Umbilical cord (tissue), 2 donors: ENCODE measurements around the gene SEPSECS. TPM values are rescaled to one million over a fixed set of nuclear protein-coding genes. Genes with fewer than 3 reads are reported as not detected.

Source experiments
- DNase-seq: peaks from one replicate; pipeline ENCODE4 v3.0.0-alpha.2; 2015; ENCODE audit warnings: low spot score
- total RNA-seq: library from RNA; depleted of rRNA; stranded (reverse); fragments of >200 nt; gene quantifications from one replicate; pipeline ENCODE4 v1.2.3, GENCODE V29; 2014; ENCODE audit warnings: low replicate concordance; ENCODE audit not compliant: insufficient read depth

Gene SEPSECS
- total RNA-seq, 1 donor from 2014 or later = 42.4 TPM

DNA sequence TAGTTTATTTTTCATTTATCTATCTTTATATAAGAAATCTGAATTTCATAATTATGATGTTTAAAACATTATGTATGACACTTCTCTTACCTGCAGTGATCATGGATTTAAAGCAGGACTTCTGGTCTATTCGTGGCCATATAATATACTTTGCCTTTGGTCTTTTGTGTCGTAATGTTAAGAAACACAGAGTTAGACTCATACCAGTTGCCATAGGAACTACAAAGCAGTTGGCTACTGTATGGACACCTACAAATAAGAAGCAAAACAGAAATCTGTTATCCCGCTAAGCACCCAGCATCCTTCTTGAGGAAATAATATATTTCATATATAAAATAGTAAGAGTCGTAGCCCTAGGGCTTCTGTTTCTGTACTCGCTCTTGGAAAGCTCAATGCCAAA lies 4.3 kb downstream of the SEPSECS start:
- DNase-seq = no peak

DNA sequence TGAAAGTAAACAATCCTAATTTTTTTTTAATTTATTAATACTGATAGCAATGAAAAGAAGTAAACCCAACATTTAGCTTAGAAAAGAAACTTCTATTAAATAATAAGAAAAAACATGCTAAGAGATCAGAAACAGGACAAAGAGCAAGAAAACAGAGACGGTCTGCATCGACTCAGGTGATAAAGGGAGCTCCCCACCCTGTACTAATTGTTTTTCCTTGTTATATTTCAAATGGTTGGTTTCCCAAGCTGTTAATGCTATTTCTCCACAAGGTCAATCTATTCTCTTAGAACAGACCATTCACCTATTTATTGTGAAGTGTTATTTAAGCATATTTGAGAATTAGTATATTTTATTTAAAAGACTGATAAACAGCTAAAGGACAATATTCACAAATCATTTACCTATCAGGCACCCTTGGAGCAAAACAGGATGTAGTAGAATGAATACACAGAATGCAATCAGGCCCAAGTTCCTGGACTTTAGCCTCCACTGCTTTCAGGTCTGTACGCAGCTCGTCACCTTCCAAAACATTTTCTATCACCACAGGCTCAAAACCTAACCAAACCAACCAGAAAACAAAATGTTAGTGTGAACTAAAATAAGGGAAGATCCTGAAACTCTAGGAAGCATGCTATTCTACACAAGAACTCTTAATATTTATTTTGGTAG lies 5.5 kb downstream of the SEPSECS start:
- DNase-seq = no peak

DNA sequence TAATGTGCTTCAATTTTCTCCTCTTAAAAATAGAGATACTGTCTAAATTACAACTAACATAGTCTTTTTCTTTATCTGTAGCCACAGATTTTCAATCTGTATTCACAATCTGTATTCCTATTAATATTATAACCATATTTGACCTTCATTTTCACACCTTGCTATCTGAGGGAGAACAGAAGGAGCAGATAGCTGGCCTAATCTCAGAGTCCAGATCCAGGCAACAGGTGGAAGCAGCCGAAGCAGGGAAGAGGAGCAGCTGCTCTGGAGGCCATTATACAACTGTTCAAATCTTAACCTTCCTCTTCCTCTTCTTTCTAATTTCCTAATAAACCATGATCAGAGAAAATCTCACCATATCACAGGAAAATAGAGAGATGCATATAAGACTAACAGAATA lies 14.2 kb downstream of the SEPSECS start:
- no peak for DNase-seq

DNA sequence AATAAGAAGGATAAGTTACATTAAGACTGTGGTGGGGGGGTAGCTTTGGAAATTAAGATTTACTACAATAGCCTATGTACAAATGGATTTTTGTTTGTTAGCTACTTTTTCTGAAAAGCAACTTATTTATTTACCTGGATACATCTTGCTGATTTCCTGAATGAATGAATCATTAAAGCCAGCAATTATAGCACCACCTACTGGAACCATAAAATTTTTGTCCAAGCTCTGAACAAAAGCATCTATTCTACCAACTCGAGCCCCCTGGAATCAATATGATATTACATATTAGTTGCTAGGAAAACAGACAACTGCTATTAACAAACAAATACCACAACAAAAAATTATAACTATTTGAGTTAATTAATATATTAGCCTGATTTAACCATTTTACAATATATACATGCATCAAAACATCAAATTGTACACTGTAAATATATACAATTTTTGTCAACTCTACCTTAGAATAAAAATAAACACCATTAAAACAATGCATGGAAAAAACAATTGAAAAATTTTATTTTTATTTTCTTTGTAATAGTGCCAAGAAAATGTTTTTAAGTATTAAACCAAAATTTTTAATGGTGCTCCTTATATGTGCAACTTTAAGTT lies 15.3 kb downstream of the SEPSECS start:
- DNase-seq = peak; percentile 56

DNA sequence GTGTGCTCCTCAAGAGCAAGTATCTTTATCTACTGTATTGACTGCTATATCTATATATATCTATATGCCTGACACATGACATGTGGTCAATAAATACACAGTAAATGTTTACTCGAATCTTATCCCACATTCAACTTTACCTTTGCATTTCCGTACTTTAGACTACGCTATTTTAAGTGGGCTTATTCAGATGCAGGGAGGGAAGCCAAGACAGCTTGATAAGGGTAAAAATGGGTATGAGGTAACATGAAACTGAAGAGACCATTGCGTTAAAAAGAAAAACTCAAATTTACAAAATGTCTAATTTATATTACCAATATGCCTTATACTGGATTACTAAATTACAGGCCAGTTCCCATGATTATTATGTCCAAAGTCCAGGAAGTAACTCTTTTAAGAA lies 17.8 kb downstream of the SEPSECS start:
- no peak for DNase-seq

DNA sequence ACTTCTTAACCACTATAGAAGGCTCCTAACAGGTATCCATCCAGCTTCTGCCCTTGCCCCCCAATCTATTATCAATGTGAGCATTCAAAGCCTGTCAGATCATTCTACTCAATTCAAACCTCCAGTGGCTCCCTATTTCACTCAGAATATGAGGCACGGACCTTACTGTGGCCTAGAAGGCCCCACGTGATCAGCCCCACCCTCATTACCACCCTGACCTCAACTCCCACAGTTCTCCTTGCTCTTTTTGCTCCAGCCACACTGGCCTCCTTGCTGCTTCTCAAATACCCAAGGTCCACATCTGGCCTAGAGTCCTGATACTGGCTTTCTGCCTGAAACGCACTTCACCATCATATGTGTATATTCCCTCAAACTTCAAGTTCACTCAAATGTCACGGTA lies 18.7 kb downstream of the SEPSECS start:
- no peak for DNase-seq

DNA sequence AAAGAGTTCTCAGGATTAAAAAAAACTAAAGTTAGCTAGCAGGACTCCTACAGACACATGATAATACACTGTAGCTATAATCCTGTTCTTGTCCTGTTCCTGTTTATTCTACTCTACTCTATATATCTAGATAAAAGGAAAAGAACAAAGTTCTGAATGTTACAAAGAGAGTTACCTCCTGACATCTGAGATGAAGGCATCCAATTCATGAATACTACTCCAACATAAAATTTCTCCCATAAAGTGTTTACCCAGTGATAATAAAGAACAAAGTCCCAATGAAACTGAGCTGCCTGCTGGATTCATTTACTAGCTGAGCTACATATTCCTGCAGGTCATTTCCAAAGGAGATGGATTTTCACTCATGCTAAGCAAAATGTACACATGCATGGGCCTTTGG lies 27.1 kb downstream of the SEPSECS start:
- no peak for DNase-seq

DNA sequence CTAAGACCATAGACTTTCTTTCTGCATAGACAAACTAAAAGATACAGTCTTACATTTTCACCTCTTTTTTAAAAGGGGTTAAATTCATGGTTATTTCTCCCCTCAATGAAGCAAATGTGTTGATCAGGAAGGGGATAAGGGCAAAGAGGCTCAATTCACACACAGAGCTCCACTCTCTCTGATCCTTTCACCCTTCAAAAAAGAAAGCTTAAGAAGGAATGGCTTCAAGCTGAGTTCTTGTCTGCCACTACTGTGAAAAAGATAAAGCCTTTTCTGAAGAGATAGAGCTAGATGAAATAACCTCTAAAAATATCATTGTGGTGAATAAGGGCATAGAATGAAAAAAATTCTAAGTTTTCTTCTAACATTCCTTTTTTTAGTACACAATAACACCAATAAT lies 28.3 kb downstream of the SEPSECS start:
- DNase-seq = peak; percentile 8

DNA sequence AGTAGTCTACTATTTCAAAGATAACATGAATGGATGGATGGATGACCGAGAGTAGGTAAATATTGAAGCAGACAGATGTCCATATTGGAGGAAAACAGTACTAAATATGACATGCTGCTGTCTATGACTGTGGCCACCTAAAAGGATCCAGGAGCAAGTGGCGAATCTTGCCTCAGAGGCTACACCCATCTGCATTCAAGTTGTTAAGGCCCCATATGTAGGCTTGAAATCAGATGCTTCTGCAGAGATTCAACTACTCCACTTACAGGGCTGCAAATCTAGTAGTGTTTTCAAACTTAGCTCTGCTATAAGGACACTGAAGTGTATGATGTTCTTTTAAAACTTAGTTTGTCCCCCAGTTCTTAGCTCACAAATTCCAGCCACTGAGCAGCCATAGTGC lies 28.9 kb downstream of the SEPSECS start:
- no peak for DNase-seq

DNA sequence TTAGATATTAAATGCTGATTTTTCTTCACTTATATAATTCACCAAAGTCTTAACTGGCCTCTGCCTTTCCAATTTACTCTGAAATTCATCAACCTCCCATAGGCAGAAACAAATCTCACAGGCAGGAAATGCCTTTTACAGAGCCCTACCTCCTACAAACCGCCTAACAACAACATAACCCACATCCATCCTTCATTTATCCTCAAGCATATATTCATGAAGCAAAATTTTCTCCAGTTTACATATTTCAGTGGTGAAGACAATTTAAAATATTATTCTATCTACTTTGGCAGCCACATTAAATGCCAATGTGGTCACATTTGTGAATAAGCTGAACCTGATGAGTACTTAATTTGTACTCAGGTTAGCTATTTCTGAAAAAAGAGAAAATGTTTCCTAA lies 30.3 kb downstream of the SEPSECS start:
- no peak for DNase-seq

DNA sequence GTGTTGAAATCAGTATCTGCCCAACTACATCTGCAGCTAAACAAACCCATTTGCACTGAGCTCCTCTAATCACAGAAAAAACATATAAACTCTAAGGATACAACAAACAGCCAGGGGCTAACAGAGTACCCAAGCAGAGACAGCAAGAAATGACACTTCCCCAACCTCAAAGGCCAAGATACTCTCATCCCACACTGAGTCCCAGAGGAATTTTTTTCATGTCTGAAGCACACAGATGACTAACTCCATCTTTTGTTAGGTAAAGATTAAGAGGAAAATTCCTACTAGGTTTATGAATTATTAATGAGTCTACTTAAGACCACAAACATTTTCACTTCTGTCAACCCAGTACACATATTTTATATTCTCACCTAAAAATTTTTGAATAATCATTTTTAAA lies 31.6 kb downstream of the SEPSECS start:
- no peak for DNase-seq

DNA sequence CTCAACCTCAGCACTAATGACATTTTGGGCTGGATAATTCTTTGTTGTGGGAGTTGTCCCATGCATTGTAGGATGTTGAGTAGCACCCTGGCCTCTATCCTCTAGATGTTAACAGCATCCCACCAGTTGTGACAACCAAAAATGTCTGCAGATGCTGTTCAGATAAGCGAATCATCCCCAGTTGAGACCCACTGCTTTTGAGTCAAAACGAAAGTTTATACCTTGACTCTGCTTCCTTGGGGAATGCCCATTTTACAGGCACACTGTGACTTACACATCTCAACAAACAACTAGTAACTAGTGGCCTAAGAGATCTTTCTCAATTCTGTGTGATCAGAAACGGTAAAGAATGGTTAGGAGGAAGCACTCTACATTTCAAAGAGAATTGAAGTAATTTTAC lies 37.0 kb downstream of the SEPSECS start:
- no peak for DNase-seq

DNA sequence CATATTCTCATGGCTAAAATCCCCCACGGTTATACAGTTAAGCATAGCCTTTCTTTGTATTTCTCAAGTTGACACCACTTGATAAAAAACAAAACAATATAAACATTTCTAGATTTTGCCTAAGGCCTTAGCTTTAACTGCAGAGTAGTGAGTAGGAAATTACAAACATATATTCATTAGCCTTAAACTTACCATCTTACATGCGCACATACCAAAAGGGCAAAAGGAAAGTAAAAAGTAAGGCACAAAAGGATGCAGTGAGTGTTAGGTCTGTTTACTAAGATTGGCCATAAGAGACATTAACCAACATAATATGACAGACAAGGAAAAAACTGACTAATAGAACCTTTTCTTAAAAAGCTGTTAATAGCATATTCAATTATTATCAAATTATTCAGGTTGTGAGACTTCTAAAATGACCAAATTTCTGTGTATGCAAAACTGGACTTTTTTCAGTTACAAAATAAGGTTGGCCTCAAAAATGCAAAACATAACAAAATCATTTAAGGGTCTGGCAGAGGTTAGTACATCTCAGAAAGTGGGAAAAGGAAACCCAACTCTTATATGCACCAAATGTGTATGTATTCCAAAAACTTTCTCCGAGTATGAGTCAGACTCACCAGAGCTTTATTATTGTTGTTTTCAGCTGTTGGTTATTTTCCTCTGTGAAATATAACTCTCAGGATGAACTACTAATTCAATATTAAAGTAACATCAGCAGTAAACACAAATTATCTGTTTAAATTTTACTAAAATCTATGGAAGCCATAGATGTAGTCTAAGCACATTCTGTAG lies 39.9 kb downstream of the SEPSECS start:
- no peak for DNase-seq

DNA sequence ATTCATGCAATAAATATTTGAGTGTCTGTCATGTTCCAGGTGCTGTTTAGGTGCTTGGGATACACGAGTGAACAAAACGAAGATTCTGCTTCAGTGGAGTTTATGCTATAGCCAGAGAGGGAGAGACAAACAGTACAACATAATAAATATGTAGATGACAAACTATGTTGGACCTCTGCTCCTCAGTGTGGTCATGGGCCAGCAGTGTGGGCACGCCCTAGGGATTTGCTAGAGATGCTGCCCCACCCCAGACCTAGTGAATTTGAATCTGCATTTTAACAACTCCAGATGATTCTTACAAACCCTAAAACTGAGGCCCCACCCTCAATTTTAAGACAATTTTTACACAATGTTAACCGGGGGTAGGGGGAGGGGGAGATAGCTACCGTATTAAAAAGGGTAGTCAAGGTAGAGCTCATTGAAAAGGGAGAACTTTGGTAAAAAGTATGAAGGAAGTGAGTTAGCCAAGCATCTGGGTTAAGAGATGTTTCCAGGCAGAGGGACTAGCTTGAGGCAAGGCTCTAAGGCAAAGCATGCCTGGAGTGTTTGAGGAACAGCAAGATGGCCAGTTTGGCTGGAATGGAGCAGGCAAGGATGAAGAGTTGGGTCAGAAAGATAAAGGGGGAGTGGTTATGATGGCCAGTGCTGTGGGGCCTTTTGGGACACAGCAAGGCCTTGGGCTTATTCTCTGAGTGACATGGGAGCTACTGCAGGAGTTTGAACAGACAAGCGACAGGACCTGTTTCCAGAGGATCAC lies 42.4 kb downstream of the SEPSECS start:
- no peak for DNase-seq

DNA sequence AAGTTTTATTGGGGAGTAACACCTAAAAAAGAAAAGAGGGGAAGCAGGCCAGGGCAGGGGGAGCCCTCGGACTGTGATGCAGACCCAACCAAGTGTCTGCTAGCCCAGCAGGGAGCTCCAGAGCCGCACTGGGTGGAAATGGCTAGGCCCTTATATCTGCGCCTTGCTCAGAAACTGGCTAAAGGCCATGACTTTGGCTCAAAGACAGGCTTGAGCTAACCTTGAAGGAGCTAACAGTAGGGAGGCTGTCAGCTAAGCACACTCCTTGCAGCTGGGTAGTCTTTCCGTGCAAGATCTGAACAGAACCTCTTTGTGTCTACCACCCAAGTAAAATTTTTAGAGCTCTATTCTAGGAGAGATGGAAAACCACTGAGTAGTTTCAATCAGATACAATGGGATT lies 43.0 kb downstream of the SEPSECS start:
- DNase-seq = no peak

DNA sequence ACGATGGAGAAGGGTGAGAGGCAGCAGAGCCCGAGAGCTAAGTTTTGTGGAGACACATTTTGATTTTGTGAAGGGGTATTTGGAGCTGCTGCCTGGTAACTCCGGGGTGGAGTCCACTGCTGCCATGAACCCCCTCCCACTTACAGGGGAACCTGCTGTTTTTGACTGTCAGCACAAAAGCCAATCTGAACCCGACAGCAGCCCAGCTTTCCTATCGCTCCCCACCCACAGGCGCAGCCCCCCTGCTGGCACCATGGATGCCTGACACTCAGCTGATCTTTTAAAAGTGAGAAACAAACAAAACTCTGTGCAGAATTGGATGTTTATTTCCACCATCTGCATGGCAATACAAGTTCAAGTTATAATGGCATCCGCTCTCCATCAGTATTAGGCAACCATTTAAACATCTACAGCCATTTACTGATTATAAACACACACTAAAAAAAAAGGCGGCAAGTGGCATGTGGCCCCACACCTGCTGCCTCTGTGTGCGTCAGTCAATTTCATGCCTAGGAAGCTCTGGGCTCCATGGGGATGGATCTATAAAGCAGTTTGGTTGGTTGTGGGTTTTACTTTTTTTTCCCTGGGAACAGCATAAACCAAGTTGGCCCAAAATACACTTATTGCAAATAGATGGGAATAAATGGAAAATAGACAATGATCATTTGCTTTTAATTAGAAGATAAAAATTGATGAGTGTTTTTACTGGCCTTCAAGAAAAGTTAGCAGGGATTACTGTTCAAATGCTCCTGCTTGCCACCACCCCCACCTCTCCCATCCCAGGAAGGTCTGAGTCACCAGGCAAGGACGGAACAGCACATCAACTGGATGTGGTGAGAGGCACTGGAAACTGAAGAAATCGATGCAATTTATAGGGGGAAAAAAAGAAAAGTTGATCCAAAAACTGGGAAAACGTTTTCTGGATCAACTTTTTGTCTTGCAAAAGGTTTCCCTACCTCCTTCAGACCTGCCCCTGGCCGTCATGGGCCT lies 46.0 kb downstream of the SEPSECS start:
- peak; percentile 41 for DNase-seq

DNA sequence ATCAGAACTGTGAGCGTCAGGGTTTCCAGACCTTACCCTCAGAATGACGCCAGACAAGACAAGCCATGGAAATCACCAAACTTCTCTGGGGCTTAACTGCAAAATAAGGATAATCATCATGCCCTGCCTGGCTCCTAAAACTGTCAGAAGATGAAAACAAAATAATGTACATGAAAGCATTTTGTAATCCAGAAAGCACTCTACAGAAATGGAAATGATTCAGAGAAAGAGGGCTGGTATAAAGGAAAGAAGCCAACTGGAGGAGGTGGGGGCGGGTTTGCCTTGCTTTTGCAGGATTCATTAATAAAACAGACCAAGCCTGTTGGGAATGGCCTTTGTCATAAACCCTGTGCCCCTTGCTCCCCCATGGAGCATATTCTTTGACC lies 47.3 kb downstream of the SEPSECS start:
- peak; percentile 94 for DNase-seq

DNA sequence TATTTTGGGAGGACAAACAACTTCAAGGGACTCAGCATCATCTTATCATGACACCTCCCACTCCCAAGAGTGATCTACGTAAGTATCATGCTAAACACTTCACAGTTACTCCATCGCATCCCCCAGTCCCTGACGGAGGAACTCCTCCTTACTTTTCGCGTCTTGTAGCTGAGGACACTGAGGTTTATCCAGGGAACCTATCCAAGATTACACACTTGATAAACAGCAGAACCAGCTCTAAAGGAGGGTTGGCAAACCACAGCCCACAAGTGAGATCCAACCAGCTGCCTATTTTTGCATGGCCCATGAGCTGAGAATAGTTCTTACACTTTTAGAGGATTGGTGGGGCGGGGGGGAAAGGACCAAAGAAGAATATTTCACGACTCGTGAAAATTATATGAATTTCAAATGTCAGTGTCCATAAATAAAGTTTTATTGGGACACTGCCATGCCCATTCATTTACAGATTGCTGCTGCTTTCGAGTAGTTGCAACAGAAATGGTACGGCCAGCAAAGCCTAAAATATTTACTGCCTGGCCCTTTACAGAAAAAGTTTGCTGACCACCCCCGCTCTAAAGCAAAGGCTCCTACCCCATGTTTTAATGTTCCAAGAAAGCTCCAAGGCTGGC lies 47.8 kb downstream of the SEPSECS start:
- peak; percentile 82 for DNase-seq

DNA sequence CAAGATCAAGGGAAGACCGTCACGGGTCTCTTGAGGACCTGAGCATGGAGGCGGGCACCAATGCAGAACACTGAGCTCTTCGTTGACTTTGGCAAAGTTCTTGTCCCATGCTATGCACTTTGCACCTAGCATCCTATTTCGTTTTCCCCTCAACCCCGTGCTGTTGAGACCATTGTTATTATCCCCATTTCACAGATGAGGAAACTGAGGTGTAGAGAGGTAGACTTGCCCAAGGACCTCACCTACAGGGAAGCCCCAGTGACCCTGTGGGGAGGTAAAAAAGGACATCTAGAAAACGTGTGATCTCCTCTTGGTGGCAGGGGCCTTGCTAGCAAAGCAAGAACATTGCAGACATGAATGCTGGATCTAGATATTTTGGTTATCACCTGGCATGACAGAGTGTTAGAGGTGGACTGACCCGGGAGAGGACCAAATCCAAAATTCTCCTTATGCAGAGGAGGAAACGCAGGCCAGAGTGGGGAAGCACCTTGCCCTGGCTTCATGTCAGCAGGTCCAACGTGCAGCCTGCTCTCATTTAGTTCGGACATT lies 48.5 kb downstream of the SEPSECS start:
- DNase-seq = no peak
